Suprapubic skin (tissue), 4 donors: ENCODE results near the gene SH3BP2.

Source experiments
- CTCF ChIP-seq, 2 donors: fragments of 200-600 bp in 1 of 2; fragments of 450-650 bp in 1 of 2; sonication (generic) in 1 of 2; IDR thresholded peaks; one replicate each; pipeline ENCODE4 v1.5.1; 2016 to 2019; ENCODE audit warnings: antibody characterized with exemption in 2 of 2, mild to moderate bottlenecking in 1 of 2, moderate library complexity in 1 of 2
- EP300 ChIP-seq: sonication (generic); formaldehyde crosslinking; IDR thresholded peaks from one replicate; pipeline ENCODE4 v1.6.1; 2017; ENCODE audit warnings: antibody characterized with exemption
- POLR2A ChIP-seq, 2 donors: fragments of 450-650 bp; IDR thresholded peaks; one replicate each; pipeline ENCODE4 v1.6.1; 2017; ENCODE audit warnings: antibody characterized with exemption in 2 of 2, mild to moderate bottlenecking in 2 of 2, moderate library complexity in 2 of 2
- POLR2AphosphoS5 ChIP-seq, 3 donors: sonication (generic); formaldehyde crosslinking; IDR thresholded peaks; one replicate each; pipeline ENCODE4 v1.6.1; 2017; ENCODE audit warnings: antibody characterized with exemption in 3 of 3

GRCh38 chr4:2794486-2795299, 1.8 kb downstream of the SH3BP2 start:
- TF ChIP-seq CTCF (IDR thresholded peaks at IDR 0.05) (no peak), POLR2A (IDR thresholded peaks at IDR 0.05) (no peak), EP300 (no peak), POLR2AphosphoS5 (IDR thresholded peaks at IDR 0.05) (no peak)
